ENCODE data around the gene MRPL47.
"Not testable (repeated sequence)": the region's sequence is repeated elsewhere in the genome, so short reads cannot be mapped to it uniquely, and the experiment has no call there.

MRPL47 gene

DNA sequence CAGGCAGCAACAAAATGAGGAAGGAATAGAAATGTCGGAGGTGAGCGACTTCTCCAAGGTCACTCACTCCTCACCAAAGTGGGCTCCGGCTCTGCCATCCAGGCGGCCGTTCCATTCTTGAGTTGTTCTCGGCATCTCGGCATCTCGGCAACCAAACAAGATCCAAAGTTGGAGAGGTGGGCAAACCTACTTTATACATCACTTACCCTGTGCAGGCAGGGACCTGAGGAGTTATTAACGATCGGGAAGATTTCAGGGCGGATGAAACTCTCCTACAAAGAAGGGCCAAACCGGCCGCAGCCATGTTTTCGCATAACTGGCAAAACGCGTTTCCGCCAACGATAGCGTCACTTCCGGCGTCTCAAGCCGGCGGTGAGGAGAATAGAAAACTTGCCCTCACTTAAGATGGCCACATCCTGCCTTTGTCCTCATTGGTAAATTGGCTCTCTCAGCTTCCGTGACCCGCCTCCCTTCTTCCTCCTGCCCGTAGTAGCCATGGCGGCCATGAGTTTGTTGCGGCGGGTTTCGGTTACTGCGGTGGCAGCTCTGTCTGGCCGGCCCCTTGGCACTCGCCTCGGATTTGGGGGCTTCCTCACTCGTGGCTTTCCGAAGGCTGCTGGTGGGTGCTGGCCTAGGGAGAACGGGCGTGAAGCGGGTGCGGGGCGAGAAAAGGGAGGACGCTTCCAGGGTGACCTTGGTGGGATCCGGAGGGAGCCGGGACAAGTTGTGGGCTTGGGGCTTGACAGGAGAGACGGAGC lies at the start of gene MRPL47, which contains the start of gene NDUFB5:
MRPL47 (minus strand) TSS at position 318 of the 758 bp plus-strand sequence; CDS start at position 304, 14 bp downstream.
NDUFB5 (plus strand) TSS at position 474 of the 758 bp plus-strand sequence; CDS start at position 496, 22 bp downstream.
- peak; percentile 98 for DNase-seq
- TF ChIP-seq POLR2A (IDR thresholded peaks at IDR 0.05; ENCODE audit: low read length) = peak; percentile 98
- no peak for TF ChIP-seq GATA1 (IDR thresholded peaks at IDR 0.05; ENCODE audit: low read depth, low read length)

DNA sequence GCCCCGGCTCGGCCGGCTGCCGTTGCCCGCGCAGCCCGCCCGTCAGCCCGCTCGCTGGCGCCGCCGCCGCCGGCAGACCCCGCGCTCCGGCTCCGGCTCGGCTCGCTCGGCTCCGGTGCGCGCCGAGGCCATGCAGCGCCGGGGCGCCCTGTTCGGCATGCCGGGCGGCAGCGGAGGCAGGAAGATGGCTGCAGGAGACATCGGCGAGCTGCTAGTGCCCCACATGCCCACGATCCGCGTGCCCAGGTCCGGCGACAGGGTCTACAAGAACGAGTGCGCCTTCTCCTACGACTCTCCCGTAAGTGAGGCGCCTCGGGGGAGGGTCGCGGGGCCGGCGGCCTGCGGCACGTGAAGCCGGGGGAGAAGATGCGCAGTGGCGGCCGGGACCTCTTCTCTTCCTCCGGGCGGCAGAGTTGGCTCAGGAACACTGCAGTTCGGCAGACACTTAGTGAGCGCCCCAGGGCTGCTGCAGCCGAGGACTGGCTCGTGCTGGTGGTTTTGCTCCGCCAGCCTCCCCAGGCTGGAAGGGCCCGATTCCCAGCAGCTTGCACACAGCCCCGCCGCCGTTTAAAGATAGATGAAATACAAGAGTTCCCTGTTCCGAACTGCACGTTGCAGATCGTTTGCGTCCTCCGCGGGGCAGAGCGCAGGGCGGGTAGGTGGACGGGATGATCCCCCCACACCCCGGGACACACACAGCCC lies 48.8 kb upstream of the MRPL47 start:
- TF ChIP-seq POLR2A (IDR thresholded peaks at IDR 0.05; ENCODE audit: low read length) (no peak), GATA1 (IDR thresholded peaks at IDR 0.05; ENCODE audit: low read depth, low read length) (no peak)
- peak; percentile 52 to 56 for DNase-seq

DNA sequence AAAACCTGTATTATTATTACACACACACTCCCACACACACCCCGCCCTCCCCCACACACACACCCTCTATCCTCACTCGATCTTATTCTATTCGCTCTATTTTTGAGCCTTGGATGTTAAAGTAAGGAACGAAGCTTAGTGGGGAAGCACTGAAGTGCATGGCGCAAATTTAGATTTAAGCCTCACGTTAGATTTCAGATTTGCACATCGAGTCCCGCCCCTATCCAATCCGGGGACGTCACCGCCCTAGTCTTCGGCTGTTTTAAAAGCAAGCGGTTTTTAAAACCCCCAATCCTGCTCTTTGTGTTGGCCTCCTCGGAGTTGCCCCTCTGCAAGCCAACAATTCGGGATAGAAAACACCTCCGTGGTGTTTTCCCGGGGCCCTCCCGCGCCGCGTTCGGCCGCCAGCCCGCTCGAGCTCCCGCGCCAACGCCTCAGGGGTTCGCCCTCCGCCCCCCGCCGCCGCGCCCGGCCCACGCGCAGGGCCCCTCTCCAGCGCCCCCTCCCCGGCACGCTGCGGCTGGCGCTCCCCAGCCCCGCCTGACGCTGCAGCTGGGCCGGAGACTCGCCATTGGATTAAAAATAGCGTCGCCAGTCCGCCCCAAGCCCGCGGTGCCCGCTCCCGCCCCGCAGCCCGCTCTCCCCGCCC lies 48.1 kb upstream of the MRPL47 start, which contains the start of gene USP13:
USP13 (plus strand) TSS at position 594 of the 649 bp plus-strand sequence. CDS start 186 bp downstream, outside the sequence.
- peak; percentile 37 to 53 for DNase-seq
- no peak for TF ChIP-seq GATA1 (IDR thresholded peaks at IDR 0.05; ENCODE audit: low read depth, low read length)
- TF ChIP-seq POLR2A (IDR thresholded peaks at IDR 0.05; ENCODE audit: low read length) = no peak

DNA sequence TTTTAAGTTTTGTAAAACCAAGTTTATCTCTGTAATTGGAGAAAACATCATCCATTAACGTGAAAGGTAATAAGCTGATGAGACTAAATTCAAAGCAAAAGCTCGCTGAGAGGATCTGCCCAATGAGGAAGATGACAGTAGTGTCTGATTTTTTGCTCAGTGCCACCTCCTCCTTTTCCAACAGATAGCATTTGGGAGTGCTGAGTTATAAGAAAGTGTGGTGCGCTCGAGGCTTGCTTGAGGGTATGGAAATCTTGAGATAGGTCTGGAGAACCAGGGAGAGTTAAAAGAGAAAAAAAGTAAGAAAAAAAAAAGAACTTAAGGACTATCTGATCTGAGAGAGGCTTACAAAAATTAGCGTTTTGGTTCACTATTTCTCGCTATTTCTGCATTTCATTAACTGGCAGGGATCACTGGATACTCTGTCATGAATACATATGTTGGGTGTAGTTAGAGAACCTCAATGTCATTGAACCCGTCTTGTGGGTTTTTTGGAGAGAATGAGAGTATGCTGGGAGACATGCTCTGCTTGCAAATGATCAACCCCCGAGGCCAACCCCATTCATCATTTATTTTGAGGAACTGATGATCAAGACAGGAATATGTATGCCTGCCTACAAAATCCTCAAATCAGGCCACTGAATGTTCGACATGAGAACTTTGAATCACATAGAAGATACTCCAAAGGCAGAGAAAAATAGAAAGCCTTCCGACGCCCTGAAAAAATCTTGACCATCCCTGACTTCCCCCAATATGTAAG lies 47.4 kb upstream of the MRPL47 start:
- DNase-seq = no peak
- TF ChIP-seq GATA1 (IDR thresholded peaks at IDR 0.05; ENCODE audit: low read depth, low read length) (no peak), POLR2A (IDR thresholded peaks at IDR 0.05; ENCODE audit: low read length) (no peak)

DNA sequence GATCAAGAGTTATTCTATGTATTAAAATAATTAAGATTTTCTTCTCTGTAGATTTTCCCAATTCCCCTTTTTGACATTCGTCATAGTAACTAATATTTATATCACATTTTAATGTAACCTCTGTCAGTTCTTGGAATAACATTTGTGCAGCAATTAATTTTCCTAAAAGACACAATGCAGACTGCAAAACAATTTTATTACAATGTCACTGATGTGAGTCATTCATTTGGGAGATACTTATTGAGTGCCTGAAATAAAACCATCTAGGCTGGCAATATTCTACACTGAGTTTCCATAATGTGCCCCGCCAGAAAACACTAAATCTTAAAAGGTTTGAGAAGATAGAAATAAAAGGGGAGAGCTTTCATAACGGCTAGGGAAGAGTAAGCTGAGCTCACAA lies 41.7 kb upstream of the MRPL47 start:
- TF ChIP-seq GATA1 (IDR thresholded peaks at IDR 0.05; ENCODE audit: low read depth, low read length) = no peak
- no peak for TF ChIP-seq POLR2A (IDR thresholded peaks at IDR 0.05; ENCODE audit: low read length)
- DNase-seq = no peak

DNA sequence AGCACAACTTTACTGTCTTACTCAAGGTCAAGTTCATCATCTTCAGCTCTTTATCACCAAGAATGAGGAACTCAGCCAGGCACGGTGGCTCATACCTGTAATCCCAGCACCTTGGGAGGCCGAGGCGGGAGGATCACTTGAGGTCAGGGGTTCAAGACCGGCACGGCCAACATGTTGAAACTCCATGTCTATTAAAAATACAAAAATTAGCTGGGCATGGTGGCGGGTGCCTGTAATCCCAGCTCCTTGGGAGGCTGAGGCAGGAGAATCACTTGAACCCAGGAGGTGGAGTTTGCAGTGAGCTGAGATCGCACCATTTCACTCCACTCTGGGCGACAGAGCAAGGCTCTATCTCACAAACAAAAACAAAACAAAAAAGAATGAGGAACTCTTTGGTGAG lies 39.4 kb upstream of the MRPL47 start:
- DNase-seq = not testable (repeated sequence)

DNA sequence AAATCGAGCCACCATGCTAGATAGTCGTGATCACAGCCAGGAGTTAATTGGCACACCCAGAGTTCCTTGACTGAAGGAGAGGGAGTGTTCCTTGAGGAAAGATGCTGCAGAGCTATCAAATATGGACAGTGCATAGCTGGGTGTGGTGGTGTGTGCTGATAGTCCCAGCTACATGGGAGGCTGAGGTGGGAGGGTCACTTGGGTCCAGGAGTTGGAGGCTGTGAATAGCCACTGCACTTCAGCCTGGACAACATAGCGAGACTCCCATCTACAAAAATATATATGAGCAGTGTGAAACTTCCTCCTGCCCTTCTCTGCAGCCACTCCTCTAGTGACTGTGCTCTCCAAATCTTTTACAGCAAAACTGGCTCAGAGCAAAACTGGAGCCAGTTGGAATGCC lies 38.4 kb upstream of the MRPL47 start:
- DNase-seq = no peak
- TF ChIP-seq POLR2A (IDR thresholded peaks at IDR 0.05; ENCODE audit: low read length) (no peak), GATA1 (IDR thresholded peaks at IDR 0.05; ENCODE audit: low read depth, low read length) (no peak)

DNA sequence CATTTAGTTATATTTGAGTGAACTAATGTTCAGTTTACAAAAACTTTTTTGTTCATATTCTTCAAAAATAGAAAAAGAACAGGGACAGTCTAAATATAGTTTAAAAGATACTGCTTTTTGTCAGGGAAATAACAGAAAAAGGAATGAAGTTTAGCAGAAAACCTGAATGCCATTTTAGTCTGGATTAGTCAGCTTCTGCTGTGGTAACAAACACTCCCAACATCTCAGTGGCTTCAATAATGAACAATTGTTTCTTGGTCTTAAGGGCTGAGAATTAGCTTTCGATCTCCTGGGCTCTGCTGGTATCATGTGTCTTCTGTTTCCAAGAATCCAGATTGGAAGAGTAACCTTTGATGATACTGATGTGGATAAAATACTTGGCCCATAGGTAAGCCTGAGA lies 36.0 kb upstream of the MRPL47 start:
- no peak for DNase-seq
- TF ChIP-seq GATA1 (IDR thresholded peaks at IDR 0.05; ENCODE audit: low read depth, low read length) (no peak), POLR2A (IDR thresholded peaks at IDR 0.05; ENCODE audit: low read length) (no peak)

DNA sequence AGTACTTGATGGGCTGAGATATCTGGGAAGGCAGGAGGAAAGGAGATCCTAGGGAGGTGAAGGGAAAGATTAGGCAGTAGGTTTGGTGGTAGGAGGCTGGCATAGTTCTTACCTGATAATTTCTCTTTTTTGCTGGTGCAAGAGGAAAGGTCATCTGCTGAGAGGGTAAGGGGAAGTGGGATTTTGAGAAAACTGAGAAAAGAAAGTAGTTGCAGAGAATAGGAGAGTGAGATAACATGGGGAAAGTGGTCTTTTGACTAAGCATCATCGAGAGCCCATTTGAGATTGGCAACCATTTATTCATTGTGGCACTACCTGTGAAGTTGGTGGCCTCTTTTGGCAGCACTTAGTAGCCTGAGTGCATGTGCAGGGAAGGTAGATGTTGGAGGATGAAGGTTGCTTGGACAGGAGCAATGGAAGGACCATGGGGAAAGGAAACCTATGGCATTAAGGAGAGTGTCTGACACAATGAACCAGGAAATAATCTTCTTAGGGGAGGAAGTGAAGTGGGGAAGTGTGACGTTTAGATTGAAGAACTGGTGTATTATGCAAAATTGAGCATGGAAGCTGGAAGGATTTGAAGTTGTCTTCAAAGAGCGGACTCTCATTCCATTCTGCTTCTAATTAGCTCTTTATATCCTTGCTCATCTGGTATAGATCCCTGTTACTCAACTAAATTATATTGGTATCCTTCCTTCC lies 26.5 kb upstream of the MRPL47 start:
- no peak for DNase-seq
- TF ChIP-seq GATA1 (IDR thresholded peaks at IDR 0.05; ENCODE audit: low read depth, low read length) = no peak
- no peak for TF ChIP-seq POLR2A (IDR thresholded peaks at IDR 0.05; ENCODE audit: low read length)

DNA sequence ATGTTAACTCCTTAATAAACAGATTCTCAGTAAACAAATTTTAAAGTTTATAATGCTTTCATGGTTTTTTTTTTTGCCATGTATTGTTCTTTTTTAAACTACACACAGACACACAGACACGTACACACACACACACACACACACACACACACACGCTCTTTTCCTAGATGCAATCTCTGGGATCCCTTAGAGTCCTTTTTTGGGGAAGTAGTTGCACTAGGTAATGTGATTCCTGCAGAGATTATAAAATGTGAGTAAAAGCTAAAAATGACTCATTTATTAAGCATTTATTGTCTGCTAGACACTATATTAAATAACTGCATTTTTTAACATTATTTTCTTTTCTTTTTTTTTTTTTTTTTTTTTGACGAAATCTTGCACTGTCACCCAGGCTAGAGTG lies 20.0 kb upstream of the MRPL47 start:
- no peak for TF ChIP-seq GATA1 (IDR thresholded peaks at IDR 0.05; ENCODE audit: low read depth, low read length)
- TF ChIP-seq POLR2A (IDR thresholded peaks at IDR 0.05; ENCODE audit: low read length) = no peak
- no peak for DNase-seq

DNA sequence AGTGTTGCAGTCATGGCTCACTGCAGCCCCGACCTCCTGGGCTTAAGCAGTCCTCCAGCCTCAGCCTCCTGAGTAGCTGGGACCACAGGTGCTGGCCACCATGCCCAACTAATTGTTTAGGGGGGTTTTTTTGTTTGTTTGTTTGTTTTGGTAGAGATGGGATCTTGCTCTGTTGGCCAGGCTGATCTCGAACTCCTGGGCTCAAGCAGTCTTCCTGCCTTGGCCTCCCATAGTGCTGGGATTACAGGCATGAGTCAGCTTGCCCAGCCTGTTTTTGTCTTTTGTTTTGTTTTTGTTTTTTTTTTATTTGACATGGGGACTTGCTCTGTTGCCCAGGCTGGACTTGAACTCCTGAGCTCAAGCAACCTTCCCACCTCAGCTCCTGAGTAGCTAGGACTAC lies 17.6 kb upstream of the MRPL47 start:
- no peak for TF ChIP-seq POLR2A (IDR thresholded peaks at IDR 0.05; ENCODE audit: low read length)
- TF ChIP-seq GATA1 (IDR thresholded peaks at IDR 0.05; ENCODE audit: low read depth, low read length) = no peak
- DNase-seq = no peak

DNA sequence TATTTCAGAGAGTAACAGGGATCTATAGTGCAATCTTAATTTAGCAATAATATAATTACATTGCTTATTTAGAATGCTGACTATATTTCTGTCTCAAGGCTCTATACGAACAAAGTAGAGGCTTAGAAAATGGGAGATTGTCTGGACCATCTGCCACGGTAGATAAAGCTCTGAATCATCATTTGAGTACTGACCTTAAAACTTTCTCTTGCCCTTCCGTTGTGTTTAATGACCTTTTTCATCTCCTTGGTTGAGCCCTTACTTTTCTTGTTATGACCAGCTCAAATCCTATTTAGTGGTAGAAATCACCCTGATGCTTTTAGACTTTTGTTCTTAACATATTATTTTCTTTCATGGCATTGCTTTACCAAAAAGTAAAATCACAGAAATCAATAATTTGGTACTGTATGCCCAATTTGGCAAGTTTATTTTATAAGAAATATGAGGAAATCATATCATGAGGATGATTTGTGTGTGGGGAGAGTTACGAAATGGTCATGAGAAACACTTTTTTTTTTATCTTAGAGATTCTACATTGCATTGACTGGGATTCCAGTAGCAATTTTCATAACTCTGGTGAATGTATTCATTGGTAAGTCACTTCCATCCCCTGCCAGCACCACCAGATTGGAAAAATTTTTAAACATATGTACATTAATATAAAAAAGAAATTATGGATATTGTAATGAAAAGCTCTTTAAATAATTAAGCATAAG lies 11.2 kb upstream of the MRPL47 start:
- TF ChIP-seq POLR2A (IDR thresholded peaks at IDR 0.05; ENCODE audit: low read length) = no peak
- no peak for TF ChIP-seq GATA1 (IDR thresholded peaks at IDR 0.05; ENCODE audit: low read depth, low read length)
- DNase-seq = peak; percentile 77 to 78
